Left renal cortex interstitium (tissue), 4 donors: ENCODE data around the gene HRK. TPM values are rescaled to one million over a fixed set of nuclear protein-coding genes. Genes with fewer than 3 reads are reported as not detected.

Experiments
- DNase-seq, 4 donors: peaks; one replicate each; pipeline ENCODE4 v3.0.0-alpha.2; 2013; ENCODE audit warnings: low read depth in 4 of 4, low spot score in 2 of 4, missing footprints in 1 of 4
- polyA plus RNA-seq, 4 donors: library from polyadenylated mRNA; unstranded; fragments of 120-200 nt; gene quantifications; one replicate each; pipeline ENCODE4 v1.2.1, GENCODE V29; 2013; ENCODE audit not compliant: insufficient read length in 4 of 4

HRK gene
- polyA plus RNA-seq, 4 donors, result 0.38 to 0.57 (median 0.48) TPM

GRCh38 chr12:116901612-116902011, 20.4 kb upstream of the HRK start:
- no peak for DNase-seq

- DNase-seq, result no peak
Observed at GRCh38 chr12:116898669-116899068, 17.4 kb upstream of the HRK start.

GRCh38 chr12:116897476-116897875, 16.2 kb upstream of the HRK start:
- no peak for DNase-seq

- DNase-seq, result no peak
Observed at GRCh38 chr12:116896411-116896924, 15.2 kb upstream of the HRK start.

- no peak for DNase-seq
Observed at GRCh38 chr12:116894913-116895312, 13.7 kb upstream of the HRK start.

- DNase-seq, result no peak
Observed at GRCh38 chr12:116892349-116893140, 11.3 kb upstream of the HRK start.

GRCh38 chr12:116891019-116891418, 9.8 kb upstream of the HRK start:
- no peak for DNase-seq

GRCh38 chr12:116890330-116890729, 9.1 kb upstream of the HRK start:
- no peak for DNase-seq

GRCh38 chr12:116887897-116888296, 6.7 kb upstream of the HRK start:
- DNase-seq, result no peak

- no peak for DNase-seq
Observed at GRCh38 chr12:116887244-116887643, 6.0 kb upstream of the HRK start.

GRCh38 chr12:116885491-116885890, 4.2 kb upstream of the HRK start:
- DNase-seq, result no peak

- DNase-seq, result no peak
Observed at GRCh38 chr12:116884871-116885270, 3.6 kb upstream of the HRK start.

- no peak for DNase-seq
Observed at GRCh38 chr12:116882742-116883141, 1.5 kb upstream of the HRK start.

GRCh38 chr12:116881877-116882507, 751 bp upstream of the HRK start:
- DNase-seq, result no peak

- no peak for DNase-seq
Observed at GRCh38 chr12:116880817-116881324, 370 bp downstream of the HRK start.

- no peak for DNase-seq
Observed at GRCh38 chr12:116880213-116880816, 926 bp downstream of the HRK start.

- DNase-seq, result no peak
Observed at GRCh38 chr12:116879509-116880212, 1.6 kb downstream of the HRK start.

GRCh38 chr12:116878567-116879508, 2.4 kb downstream of the HRK start:
- DNase-seq, result no peak

GRCh38 chr12:116876151-116876869, 4.9 kb downstream of the HRK start:
- DNase-seq, result no peak
